IPS-20b (cell line): ENCODE results near the gene AKAP17A.
"Not testable (repeated sequence)": the region's sequence is repeated elsewhere in the genome, so short reads cannot be mapped to it uniquely, and the experiment has no call there.

Experiments used
- H3K27ac ChIP-seq: one replicate; pipeline ENCODE4 v1.5.1; 2013; ENCODE audit warnings: low read length
- H3K27me3 ChIP-seq: 2 replicates; pipeline ENCODE4 v1.6.1; 2013; ENCODE audit warnings: mild to moderate bottlenecking, low read length, inconsistent platforms; ENCODE audit not compliant: insufficient read depth
- H3K36me3 ChIP-seq: 2 replicates; pipeline ENCODE4 v1.6.1; 2013; ENCODE audit warnings: low read depth, mild to moderate bottlenecking, inconsistent platforms, low read length, moderate library complexity; ENCODE audit not compliant: insufficient read depth
- H3K4me1 ChIP-seq: 2 replicates; pipeline ENCODE4 v1.6.1; 2013; ENCODE audit warnings: mild to moderate bottlenecking, control low read depth, inconsistent platforms, low read length, moderate library complexity; ENCODE audit not compliant: insufficient read depth
- H3K4me3 ChIP-seq: 2 replicates; pipeline ENCODE4 v1.5.1; 2013; ENCODE audit warnings: mild to moderate bottlenecking, low read length, inconsistent platforms
- H3K9ac ChIP-seq: 2 replicates; pipeline ENCODE4 v1.6.1; 2013; ENCODE audit warnings: low read depth, mild to moderate bottlenecking, inconsistent platforms, low read length, moderate library complexity
- H3K9me3 ChIP-seq: 2 replicates; pipeline ENCODE4 v1.6.1; 2013; ENCODE audit warnings: mild to moderate bottlenecking, low read depth, low read length, inconsistent platforms; ENCODE audit not compliant: insufficient read depth

Gene AKAP17A

DNA sequence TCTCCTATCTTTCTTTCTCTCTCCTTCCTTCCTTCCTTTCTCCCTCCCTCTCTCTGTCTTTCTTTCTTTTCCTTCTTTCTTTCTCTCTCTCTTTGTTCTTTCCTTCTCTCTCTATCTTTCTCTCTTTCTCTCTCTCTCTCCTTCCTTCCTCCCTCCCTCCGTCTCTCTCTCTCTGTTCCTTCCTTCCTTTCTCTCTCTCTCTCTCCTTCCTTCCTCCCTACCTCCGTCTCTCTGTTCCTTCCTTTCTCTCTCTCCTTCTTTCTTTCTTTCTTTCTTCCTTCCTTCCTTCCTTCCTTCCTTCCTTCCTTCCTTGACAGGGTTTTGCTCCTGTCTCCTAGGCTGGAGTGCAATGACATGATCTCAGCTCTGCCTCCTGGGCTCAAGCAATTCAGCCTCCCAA, 30.2 kb upstream of the AKAP17A start:
- no peak overlapping the region for H3K4me3 ChIP-seq
- no peaks in the 10 kb centered on the region for H3K27me3 ChIP-seq
- no peak overlapping the region for H3K27ac ChIP-seq
- no peak overlapping the region for H3K9ac ChIP-seq
- H3K4me1 ChIP-seq, result no peaks in the 10 kb centered on the region
- H3K36me3 ChIP-seq, result no peaks in the 10 kb centered on the region
- no peaks in the 10 kb centered on the region for H3K9me3 ChIP-seq

DNA sequence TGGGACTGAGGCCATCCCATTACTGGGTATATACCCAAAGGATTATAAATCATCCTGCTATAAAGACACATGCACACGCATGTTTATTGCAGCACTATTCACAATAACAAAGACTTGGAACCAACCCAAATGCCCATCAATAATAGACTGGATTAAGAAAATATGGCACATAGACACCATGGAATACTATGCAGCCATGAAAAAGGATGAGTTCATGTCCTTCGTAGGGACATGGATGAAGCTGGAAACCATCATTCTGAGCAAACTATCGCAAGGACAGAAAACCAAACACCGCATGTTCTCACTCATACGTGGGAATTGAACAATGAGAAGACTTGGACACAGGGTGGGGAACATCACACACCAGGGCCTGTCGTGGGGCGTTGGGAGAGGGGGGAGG, 27.3 kb upstream of the AKAP17A start:
- H3K4me1 ChIP-seq, H3K9me3 ChIP-seq, H3K27me3 ChIP-seq, H3K27ac ChIP-seq, H3K4me3 ChIP-seq, H3K36me3 ChIP-seq, H3K9ac ChIP-seq: not testable (repeated sequence)

DNA sequence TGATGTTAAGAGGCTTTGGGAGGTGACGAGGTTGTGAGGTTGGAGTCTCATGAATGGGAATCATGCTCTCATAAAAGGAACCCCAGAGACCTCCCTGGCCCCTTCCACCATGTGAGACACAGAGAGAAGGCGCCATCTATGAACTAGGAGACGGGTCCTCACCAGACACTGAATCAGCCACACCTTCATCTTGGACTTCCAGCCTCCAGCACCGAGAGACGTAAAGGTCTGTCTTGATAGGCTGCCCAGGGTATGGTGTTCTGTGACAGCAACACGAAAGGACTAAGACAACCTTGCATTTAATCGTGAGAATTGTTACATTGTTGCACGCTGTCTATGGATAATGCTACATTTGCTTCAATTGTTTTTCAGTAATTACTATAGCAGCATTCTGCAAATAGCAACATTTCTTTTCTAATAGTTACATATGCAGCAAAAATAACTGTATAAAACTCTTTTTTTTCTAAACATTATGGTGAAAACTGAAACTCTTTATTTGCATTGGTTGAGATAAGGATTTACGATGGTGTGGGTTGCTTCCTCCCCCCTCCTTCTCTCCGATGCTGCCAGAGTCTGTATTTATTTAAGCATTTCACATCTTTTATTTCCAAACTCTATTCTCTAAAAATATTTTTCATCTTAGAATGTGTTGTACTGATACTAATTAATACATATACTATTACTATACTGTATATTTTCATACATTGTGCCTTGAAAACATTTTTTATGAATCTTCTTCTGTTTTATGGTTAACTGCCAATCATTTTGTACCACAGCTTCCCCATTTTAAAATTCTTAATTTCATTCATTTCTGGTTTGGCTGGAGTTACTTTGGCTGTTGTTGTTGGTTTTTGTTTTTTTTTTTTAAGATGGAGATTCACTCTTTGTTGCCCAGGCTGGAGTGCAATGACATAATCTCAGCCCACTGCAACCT, 26.4 kb upstream of the AKAP17A start:
- no peak overlapping the region for H3K27ac ChIP-seq
- no peak overlapping the region for H3K4me3 ChIP-seq
- no peaks in the 10 kb centered on the region for H3K36me3 ChIP-seq
- H3K9ac ChIP-seq, result no peak overlapping the region
- H3K9me3 ChIP-seq, result no peaks in the 10 kb centered on the region
- no peaks in the 10 kb centered on the region for H3K27me3 ChIP-seq
- H3K4me1 ChIP-seq, result no peaks in the 10 kb centered on the region

DNA sequence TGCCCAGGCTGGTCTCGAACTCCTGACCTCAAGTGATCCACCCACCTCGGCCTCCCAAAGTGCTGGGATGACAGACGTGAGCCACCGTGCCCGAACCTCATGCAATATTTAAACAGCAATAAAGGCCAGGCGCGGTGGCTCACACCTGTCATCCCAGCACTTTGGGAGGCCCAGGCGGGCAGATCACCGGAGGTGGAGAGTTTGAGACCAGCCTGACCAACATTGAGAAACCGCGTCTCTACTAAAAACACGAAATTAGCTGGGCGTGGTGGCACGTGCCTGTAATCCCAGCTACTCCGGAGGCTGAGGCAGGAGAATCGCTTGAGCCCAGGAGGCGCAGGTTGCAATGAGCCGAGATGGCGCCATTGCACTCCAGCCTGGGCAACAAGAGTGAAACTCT, 17.2 kb upstream of the AKAP17A start:
- H3K4me1 ChIP-seq, H3K9me3 ChIP-seq, H3K27ac ChIP-seq, H3K36me3 ChIP-seq, H3K4me3 ChIP-seq, H3K9ac ChIP-seq, H3K27me3 ChIP-seq: not testable (repeated sequence)

DNA sequence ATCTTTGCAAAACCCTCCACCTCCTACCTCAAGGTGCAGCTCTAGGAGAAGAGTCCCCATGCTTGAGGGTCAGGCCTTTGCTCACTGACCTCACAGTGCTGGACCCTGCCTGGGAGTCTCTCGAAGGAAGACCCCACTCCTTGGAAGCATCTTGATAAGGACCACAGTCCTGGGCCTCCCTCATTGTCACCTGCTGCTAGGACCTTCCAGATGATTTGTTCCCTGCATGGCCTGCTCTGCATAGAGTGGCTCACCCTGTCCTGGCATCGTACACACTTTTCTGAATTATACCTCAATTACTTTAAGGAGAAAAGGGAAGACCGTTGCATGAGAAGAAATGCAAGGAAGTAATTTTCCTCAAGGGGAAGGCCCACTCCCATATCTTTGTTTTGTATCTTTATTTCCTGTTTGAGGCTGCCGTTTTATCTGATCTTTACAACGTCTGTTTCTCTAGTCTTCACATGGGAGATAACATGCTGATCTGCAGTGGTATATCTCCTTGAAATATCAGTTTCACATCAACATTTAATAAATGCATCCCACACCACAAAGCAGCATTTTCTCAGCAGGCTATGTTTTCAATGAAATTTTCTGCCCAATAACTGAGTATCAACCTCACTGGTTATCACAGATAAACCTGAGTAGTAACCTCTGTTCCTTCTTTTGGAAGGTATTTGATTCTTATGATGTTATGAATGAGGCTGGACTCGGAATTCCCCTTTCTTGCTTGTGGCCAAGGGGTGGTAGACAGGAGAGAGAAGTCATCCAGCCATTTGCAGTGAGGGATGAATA, 15.0 kb upstream of the AKAP17A start:
- Histone ChIP-seq H3K4me3 (no peak overlapping the region), H3K27ac (no peak overlapping the region), H3K4me1 (no peaks in the 10 kb centered on the region), H3K36me3 (no peaks in the 10 kb centered on the region), H3K9me3 (peaks cover 5% of the 10 kb centered on the region), H3K9ac (no peak overlapping the region), H3K27me3 (no peaks in the 10 kb centered on the region)

DNA sequence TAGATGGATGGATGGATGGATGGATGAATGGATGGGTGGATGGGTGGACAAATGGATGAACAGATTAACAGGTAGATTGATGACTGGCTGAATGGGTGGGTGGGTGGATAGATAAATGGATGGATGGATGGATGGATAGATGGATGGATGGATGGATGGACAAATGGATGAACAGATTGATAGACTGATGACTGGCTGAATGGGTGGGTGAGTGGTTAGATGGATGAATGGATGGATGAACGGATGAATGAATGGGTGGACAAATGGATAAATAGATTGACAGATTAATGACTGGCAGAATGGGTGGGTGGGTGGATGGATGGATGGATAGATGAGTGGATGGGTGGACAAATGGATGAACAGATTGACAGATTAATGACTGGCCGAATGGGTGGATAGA, 13.6 kb upstream of the AKAP17A start:
- Histone ChIP-seq H3K4me1 (no peaks in the 10 kb centered on the region), H3K4me3 (no peak overlapping the region), H3K27me3 (no peaks in the 10 kb centered on the region), H3K9ac (no peak overlapping the region), H3K27ac (no peak overlapping the region), H3K9me3 (peaks cover 5% of the 10 kb centered on the region), H3K36me3 (no peaks in the 10 kb centered on the region)

DNA sequence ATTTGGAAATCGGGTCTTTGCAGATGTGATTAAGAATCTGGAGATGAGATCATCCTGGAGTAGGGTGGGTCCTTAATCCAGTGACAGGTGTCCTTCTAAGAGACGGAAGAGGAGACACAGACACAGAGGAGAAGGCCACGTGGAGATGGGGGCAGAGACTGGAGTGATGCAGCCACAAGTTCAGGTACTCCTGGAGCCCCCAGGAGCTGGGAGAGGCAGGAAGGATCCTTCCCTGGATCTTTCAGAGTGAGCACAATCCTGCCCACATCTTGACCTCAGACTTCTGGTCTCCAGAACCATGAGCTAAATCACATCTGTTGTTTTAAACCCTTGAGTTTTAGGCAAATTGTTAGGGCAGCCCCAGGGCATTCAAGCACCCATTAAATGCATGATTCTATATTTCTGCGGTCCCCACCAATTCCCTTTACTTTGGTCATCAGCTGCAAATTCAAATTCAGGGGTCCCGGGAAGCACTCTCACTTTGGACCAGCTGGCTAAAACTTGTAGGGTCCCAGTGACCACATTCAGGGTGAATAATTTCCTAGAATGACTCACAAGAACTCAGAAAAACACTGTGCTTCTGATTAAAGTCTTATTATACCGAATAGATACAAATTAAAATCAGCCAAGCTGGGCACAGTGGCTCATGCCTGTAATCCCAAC, 12.8 kb upstream of the AKAP17A start:
- Histone ChIP-seq H3K9me3 (peaks cover 5% of the 10 kb centered on the region), H3K27ac (no peak overlapping the region), H3K36me3 (no peaks in the 10 kb centered on the region), H3K4me3 (no peak overlapping the region), H3K9ac (no peak overlapping the region), H3K4me1 (no peaks in the 10 kb centered on the region), H3K27me3 (no peaks in the 10 kb centered on the region)

DNA sequence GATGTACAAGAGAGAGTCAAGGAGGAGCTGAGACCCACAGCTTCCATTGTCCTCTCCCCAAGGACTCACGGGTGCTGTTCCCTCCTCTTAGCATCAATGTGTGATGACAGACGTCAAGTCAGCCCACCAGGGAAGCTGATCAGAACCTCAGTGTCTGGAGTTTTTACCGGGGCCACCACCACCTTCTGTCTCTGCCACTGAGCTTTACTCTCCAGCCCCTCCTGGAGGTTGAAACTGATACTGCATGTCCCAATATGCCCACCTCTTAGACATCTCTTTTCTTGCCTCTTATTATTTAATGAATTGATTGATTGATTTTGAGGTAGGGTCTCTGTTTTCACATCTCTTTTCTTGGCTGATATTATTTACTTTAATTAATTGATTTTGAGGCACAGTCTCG, 10.3 kb upstream of the AKAP17A start:
- Histone ChIP-seq H3K27me3 (no peaks in the 10 kb centered on the region), H3K9ac (no peak overlapping the region), H3K36me3 (no peaks in the 10 kb centered on the region), H3K4me1 (no peaks in the 10 kb centered on the region), H3K4me3 (no peak overlapping the region), H3K27ac (no peak overlapping the region), H3K9me3 (peaks cover 5% of the 10 kb centered on the region)

DNA sequence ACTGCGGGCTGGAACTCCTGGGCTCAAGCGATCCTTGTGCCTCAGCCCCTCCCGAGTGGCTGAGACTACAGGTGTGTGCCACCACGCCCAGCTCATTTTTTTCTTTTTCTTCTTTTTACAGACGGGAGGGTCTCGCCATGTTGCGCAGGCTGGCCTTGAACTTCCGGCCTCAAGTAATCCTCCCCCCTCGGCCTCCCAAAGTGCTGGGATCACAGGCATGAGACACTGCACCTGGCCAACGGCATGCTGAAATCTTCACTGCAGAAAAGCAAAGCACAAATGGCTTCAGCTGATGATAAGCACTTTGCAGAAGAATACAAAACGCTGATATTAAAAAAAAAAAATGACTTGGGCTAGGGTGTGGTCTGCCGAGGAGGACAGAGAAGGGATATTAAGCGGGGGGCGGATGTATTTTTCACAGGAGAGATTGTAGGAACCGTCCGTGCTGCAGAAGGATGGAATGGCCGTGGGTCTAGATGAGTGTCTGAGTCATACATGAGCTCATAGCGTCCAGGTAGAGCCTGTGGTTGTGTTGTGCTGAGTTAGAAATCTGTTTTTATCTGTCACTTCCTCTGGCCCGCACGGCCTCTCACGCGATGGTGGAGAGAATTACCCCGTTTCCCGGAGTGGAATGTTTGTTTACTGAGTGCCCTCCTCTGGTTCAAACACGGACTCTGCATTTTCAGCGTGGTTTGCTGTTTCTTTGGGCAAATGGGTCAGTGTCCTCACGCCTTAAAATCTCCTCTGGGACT, 8.5 kb upstream of the AKAP17A start:
- Histone ChIP-seq H3K9me3 (peaks cover 5% of the 10 kb centered on the region), H3K4me1 (peaks cover 5% of the 10 kb centered on the region; the same call in 1 of the 2 replicates), H3K36me3 (no peaks in the 10 kb centered on the region), H3K27me3 (no peaks in the 10 kb centered on the region), H3K9ac (no peak overlapping the region), H3K4me3 (no peak overlapping the region), H3K27ac (no peak overlapping the region)

DNA sequence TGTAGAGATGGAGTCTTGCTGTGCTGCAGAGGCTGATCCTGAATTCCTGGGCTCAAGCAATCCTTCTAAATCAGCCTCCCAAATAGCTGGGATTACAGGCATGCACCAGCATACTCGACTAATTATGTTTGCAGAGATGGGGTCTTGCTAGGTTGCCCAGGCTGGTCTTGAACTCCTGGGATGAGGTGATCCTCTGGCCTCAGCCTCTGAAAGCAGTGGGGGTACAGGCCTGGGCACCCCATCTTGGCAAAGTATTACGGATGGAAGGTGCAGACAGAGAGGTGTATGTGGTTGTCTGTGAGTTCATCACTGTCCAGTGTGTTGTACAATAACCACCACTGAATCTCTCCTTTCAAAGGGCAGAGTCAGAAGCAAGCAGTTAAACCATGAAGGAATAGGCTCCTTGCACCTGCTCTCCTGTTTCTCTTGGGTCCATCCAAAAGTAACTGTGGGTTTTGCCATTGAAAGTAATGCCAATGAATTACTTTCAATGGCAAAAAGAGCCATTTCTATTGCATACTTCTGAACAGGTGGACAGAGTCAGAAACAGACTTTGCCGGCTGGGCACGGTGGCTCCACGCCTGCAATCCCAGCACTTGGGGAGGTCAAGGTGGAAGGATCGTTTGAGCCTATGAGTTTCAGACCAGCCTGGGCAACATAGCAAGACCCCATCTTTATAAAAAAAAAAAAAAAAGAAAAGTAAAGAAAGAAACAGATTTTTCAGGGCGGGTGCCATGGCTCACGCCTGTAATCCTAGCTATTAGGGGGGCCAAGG, 7.0 kb upstream of the AKAP17A start:
- Histone ChIP-seq H3K27me3 (no peaks in the 10 kb centered on the region), H3K27ac (no peak overlapping the region), H3K4me1 (peaks cover 5% of the 10 kb centered on the region; the same call in 1 of the 2 replicates), H3K36me3 (no peaks in the 10 kb centered on the region), H3K9ac (no peak overlapping the region), H3K9me3 (peaks cover 5% of the 10 kb centered on the region), H3K4me3 (no peak overlapping the region)
